HFFc6 (cell line): ENCODE measurements around the gene SV2C. TPM values are rescaled to one million over a fixed set of nuclear protein-coding genes. Genes with fewer than 3 reads are reported as not detected.

Experiments used
- DNase-seq: peaks from one replicate; pipeline ENCODE4 v3.0.0-alpha.2; 2018
- H3K27ac Mint-ChIP-seq: 2 replicates; pipeline ENCODE4 v1.8.0; 2020; ENCODE audit warnings: mild to moderate bottlenecking, mixed read lengths
- H3K27me3 Mint-ChIP-seq: 2 replicates; pipeline ENCODE4 v1.8.0; 2021; ENCODE audit warnings: mild to moderate bottlenecking, moderate library complexity, mixed read lengths; ENCODE audit not compliant: insufficient read depth
- H3K36me3 Mint-ChIP-seq: 2 replicates; pipeline ENCODE4 v1.8.0; 2021; ENCODE audit warnings: low read depth, mixed read lengths
- H3K4me1 Mint-ChIP-seq: 2 replicates; pipeline ENCODE4 v1.8.0; 2020; ENCODE audit warnings: low read depth, mixed read lengths
- H3K4me3 Mint-ChIP-seq: 2 replicates; pipeline ENCODE4 v1.8.0; 2020; ENCODE audit warnings: mild to moderate bottlenecking, moderate library complexity, mixed read lengths
- H3K9me3 Mint-ChIP-seq: 2 replicates; pipeline ENCODE4 v1.8.0; 2020; ENCODE audit warnings: mild to moderate bottlenecking, mixed read lengths
- CTCF ChIP-seq: fragments of 200-600 bp; sonication (generic); IDR thresholded peaks from 2 replicates; pipeline ENCODE4 v1.5.0; 2021; ENCODE audit warnings: antibody characterized with exemption, mild to moderate bottlenecking
- total RNA-seq, 6 experiments: library from RNA; stranded (reverse); fragmentation: NEBNext Ultra II Directional; extraction: Animal tissue kit (Norgen Biotek cat#: 25700); gene quantifications; 2 replicates in 1 of 6; 3 replicates in 5 of 6; pipeline ENCODE4 v1.2.3, GENCODE V29; 2021

SV2C gene
- total RNA-seq, 6 experiments from 2014 or later = not detected

- Mint-ChIP-seq H3K36me3 (no peaks in the 10 kb centered on the region), H3K27ac (no peak overlapping the region), H3K4me1 (no peaks in the 10 kb centered on the region), H3K27me3 (no peaks in the 10 kb centered on the region), H3K9me3 (peaks cover 36% of the 10 kb centered on the region), H3K4me3 (no peak overlapping the region)
- no peak for DNase-seq
- TF ChIP-seq CTCF = no peak
Observed at GRCh38 chr5:76213858-76214257, 130.7 kb downstream of the SV2C start.

- no peaks in the 10 kb centered on the region for H3K36me3 Mint-ChIP-seq
- no peak for TF ChIP-seq CTCF
- no peak overlapping the region for H3K27ac Mint-ChIP-seq
- H3K9me3 Mint-ChIP-seq = peaks cover 19% of the 10 kb centered on the region
- DNase-seq = no peak
- H3K27me3 Mint-ChIP-seq = no peaks in the 10 kb centered on the region
- no peak overlapping the region for H3K4me3 Mint-ChIP-seq
- no peaks in the 10 kb centered on the region for H3K4me1 Mint-ChIP-seq
Observed at GRCh38 chr5:76216748-76217147, 133.6 kb downstream of the SV2C start.

- H3K27me3 Mint-ChIP-seq = no peaks in the 10 kb centered on the region
- 0 out of 2 replicates have a peak, but pooled peaks cover 11% of the 10 kb centered on the region for H3K9me3 Mint-ChIP-seq
- no peaks in the 10 kb centered on the region for H3K36me3 Mint-ChIP-seq
- no peak overlapping the region for H3K4me3 Mint-ChIP-seq
- no peak for TF ChIP-seq CTCF
- no peak for DNase-seq
- H3K27ac Mint-ChIP-seq = no peak overlapping the region
- H3K4me1 Mint-ChIP-seq = no peaks in the 10 kb centered on the region
Observed at GRCh38 chr5:76219636-76220035, 136.5 kb downstream of the SV2C start.

- no peaks in the 10 kb centered on the region for H3K36me3 Mint-ChIP-seq
- H3K27me3 Mint-ChIP-seq = no peaks in the 10 kb centered on the region
- H3K4me3 Mint-ChIP-seq = no peak overlapping the region
- no peaks in the 10 kb centered on the region for H3K4me1 Mint-ChIP-seq
- no peak for TF ChIP-seq CTCF
- DNase-seq = no peak
- no peaks in the 10 kb centered on the region for H3K9me3 Mint-ChIP-seq
- no peak overlapping the region for H3K27ac Mint-ChIP-seq
Observed at GRCh38 chr5:76221311-76221710, 138.1 kb downstream of the SV2C start.

- no peak for TF ChIP-seq CTCF
- H3K27ac Mint-ChIP-seq = no peak overlapping the region
- no peaks in the 10 kb centered on the region for H3K9me3 Mint-ChIP-seq
- H3K36me3 Mint-ChIP-seq = no peaks in the 10 kb centered on the region
- H3K4me1 Mint-ChIP-seq = no peaks in the 10 kb centered on the region
- no peaks in the 10 kb centered on the region for H3K27me3 Mint-ChIP-seq
- H3K4me3 Mint-ChIP-seq = no peak overlapping the region
- no peak for DNase-seq
Observed at GRCh38 chr5:76222318-76222717, 139.1 kb downstream of the SV2C start.

- Mint-ChIP-seq H3K4me1 (no peaks in the 10 kb centered on the region), H3K4me3 (no peak overlapping the region), H3K27ac (no peak overlapping the region), H3K36me3 (no peaks in the 10 kb centered on the region), H3K27me3 (no peaks in the 10 kb centered on the region), H3K9me3 (peaks cover 9% of the 10 kb centered on the region; the same call in 1 of the 2 replicates)
- no peak for TF ChIP-seq CTCF
- DNase-seq = no peak
Observed at GRCh38 chr5:76223696-76224095, 140.5 kb downstream of the SV2C start.
